HL-60/S4 (cell line): Measurements from ENCODE around the gene SEPTIN6.
"Not testable (repeated sequence)": the region's sequence is repeated elsewhere in the genome, so short reads cannot be mapped to it uniquely, and the experiment has no call there.

Experiments
- in situ Hi-C: fragments of 300-500 bp; cut with MboI; formaldehyde crosslinking; loops from 2 replicates; pipeline ENCODE4 v1.14.3; 2022; ENCODE audit warnings: low sequenced_read_pairs

SEPTIN6 gene

DNA sequence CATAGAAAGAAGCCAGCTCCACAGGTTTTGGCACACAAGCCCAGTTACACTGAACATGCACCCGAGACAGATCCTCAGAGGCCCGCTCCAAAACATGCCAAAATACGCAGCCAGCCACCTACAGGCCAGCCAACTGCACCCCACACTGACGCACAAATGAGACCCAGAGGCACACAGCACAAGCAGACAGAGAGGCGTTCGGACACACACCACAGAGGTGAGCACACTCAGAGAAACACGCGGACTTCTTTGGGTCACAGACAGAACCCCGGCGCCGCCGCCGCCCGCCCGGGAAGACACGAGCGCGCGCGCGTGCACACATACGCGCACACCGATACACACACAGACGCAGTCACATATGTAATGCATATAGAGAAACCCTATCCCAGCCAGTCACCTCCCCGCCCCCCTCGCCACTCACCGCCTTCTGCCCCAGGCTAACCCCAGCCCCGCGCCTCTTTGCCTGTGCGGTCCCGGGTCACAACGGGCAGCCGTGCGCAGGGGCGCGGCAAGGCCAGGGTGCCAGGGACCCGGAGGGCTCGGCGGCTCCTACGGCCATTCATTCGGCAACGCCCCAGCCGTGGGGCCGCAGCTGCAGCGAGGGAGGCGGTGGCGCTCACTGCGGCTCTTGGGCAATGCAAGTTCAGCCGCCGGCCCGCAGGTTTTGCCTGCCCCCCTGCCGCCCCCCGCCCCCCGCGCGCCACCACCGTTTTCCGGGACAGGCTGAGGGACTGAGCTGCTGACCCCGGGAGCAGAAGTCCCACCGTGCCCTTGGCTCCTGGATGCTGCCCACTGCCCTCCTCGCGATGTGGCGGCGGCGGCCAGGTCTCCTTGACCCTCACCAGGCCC is 553 bp downstream of the SEPTIN6 start:
- in situ Hi-C loops: no loop called here

- in situ Hi-C loops: no loop called here
Measured at GRCh38 chrX:119690921-119691716, 1.8 kb downstream of the SEPTIN6 start.

DNA sequence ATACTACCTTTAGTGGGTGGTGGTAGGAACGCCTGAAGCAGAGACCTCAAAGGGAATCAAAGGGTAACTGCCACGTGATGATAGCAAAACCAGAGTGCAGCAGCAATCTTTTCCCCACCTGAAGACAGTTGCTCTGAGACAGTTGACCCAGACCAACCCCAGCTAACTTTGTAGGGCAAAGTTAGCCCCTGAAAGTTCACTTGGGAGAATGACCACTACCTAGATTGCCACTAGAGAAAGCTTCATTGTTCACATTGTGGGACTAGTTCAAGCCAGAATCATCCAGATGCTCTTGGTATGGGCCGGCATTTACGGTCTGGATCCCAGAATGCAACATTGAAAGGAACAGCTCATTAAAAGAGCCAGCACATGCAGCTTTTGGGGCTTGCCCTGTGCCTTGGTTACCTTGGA is 4.1 kb downstream of the SEPTIN6 start:
- in situ Hi-C loops: no loop called here

DNA sequence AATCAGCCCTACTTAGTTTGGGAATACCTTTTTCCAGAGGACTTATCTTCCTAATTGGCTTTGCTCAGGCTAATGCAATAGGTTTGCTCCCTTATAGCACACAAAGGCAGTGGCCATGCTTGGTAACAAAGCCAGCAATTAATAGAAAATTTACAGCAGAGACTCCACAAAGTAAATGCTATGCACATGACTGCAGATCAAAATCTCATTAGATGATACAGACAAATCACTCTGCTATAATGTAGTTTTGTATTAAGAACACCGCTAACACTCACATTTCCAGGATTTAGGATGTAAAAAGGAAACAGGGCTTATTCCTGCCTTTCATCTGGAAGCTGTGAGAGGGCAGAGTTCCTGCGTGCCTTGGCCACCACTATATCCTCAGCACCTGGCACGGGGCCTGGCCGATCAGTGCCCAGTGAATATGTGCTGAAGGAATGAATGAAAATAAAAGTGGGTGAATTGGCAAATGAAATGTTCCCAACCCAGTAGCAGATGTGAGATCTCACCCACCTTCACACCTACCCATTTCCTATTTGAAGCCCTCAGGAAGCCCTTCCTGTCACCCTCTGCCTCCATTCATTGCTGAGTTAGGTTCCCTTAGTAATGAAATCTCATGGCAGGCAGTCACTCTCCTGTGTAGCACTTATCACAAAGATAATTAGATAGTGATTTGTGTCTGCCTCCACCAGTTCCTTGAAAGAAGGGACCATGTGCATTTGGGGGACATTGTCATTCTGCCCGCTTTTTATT is 5.1 kb downstream of the SEPTIN6 start:
- in situ Hi-C loops: no loop called here

GRCh38 chrX:119686087-119686691 is 6.8 kb downstream of the SEPTIN6 start:
- in situ Hi-C loops: no loop called here

DNA sequence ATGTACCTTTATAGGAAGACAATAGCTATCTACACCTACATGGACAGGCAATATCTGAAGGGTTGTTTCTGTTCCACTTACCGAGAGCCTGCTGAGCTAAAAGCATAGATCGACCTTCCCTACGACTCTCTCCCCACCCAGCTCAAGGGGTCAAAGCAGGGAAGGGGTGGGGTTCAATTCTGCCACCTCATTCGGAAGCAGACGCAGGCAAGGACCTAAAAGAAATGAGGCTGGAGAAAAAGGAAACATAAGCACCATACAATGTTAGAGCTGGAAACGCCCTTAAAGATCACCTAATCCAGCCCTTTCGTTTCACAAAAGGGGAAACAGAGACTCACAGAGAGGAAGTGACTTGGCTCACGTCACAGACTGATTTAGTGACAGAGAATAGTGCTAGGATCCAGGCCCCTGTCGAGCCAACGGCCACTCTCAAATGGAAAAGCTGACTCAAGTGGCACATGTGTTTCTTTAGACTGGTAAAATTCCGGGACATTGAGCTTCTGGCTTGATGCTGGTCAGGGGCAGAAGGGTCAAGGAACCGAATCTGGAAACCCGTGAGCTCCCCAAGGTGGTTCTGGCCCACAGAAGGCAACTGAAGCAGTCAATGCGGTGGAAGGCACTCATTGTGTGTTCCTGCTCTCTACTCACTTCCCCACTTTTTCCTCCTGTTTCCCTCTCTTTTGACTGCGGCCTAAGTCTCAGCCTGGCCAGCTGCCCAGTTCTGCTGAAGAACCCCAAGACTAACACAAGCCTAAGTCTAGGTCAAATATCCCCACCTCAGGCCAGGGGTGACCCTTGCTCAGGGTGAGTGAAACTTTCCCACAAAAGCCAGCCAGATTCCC is 7.5 kb downstream of the SEPTIN6 start:
- in situ Hi-C loops: no loop called here

GRCh38 chrX:119684916-119685224 is 8.1 kb downstream of the SEPTIN6 start:
- in situ Hi-C loops: no loop called here

DNA sequence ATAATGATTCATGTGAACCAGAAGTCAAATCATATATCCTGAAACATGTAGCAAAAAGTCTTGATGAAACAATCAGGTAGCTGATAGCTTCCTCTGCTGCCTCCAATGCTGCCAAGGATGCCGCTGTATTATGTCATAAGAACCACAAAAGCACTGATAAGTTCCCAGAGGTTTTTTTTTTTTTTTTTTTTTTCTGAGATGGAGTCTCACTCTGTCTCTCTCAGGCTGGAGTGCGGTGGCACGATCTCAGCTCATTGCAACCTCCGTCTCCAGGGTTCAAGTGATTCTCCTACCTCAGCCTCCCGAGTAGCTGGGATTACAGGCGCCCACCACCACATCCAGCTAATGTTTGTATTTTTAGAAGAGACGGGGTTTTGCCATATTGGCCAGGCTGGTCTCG is 8.7 kb downstream of the SEPTIN6 start:
- in situ Hi-C loops: not testable (repeated sequence)

GRCh38 chrX:119682019-119682989 is 10.7 kb downstream of the SEPTIN6 start:
- in situ Hi-C loops: no loop called here

GRCh38 chrX:119677654-119677981 is 15.3 kb downstream of the SEPTIN6 start:
- in situ Hi-C loops: no loop called here

DNA sequence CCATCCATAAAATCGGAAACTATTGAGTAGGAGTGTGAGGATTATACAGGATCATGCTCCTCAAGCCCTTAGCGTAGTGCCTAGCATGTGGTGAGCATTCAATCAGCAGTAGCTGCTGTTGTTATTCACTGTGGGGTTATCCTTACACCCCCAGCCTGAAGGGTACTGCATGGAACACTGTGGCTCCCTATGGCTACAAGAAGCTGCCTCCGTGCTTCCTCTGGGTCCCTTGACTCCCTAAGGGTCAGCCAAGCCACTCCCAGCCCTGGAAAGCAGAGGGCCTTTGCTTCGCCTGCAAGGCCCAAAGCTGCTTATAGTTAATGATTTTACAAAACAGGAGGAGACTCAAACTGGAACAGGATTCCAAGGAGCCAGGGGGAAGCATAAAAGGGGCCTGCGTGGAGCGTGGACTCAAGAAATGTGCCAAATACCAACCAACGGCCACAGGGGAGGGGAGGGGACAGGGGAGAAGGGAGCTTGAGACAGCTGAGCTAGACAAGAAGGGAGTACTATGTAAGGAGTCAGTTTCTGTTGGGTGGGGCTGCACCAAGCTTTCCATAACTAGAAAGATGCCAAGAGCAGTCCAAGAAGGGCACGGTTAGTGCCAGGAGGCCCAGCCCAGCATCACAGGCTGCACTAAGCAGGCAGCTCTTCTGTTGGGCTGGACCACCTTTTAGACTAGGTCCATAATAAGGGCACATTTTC is 15.9 kb downstream of the SEPTIN6 start:
- in situ Hi-C loops: no loop called here

DNA sequence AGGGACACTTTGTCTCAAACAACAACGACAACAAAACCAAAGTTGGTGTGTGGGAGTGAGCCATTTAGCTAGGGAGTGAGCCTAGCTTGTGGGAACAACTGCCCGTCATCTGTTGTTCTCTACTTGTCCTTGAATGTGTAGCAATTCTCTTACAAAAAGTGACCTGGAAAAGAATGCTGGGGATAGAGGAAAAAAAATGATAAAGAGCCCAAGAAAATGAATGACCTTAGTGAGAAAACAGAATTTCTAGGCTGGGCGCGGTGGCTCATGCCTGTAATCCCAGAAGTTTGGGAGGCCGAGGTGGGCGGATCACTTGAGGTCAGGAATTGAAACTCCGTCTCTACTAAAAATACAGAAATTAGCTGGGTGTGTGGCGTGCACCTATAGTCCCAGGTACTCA is 19.6 kb downstream of the SEPTIN6 start:
- in situ Hi-C loops: no loop called here

GRCh38 chrX:119672426-119672825 is 20.5 kb downstream of the SEPTIN6 start:
- in situ Hi-C loops: no loop called here

GRCh38 chrX:119669424-119670037 is 23.4 kb downstream of the SEPTIN6 start:
- in situ Hi-C loops: no loop called here

GRCh38 chrX:119667111-119667878 is 25.7 kb downstream of the SEPTIN6 start:
- in situ Hi-C loops: no loop called here

GRCh38 chrX:119664877-119665276 is 28.1 kb downstream of the SEPTIN6 start:
- in situ Hi-C loops: not testable (repeated sequence)

- in situ Hi-C loops: no loop called here
Measured at GRCh38 chrX:119661486-119661885, 31.5 kb downstream of the SEPTIN6 start.
